Transverse colon (tissue), 4 donors: ENCODE measurements around the gene ARRDC2. TPM values are rescaled to one million over a fixed set of nuclear protein-coding genes. Genes with fewer than 3 reads are reported as not detected.
"Not testable (repeated sequence)": the region's sequence is repeated elsewhere in the genome, so short reads cannot be mapped to it uniquely, and the experiment has no call there.

Source experiments
- DNase-seq: peaks from one replicate; pipeline ENCODE4 v3.0.0-alpha.2; 2019
- H3K27ac ChIP-seq, 4 donors: fragments of 200-600 bp; sonication (generic); 2 replicates each; pipeline ENCODE4 v1.5.1; 2016 to 2018; ENCODE audit warnings: inconsistent platforms in 4 of 4
- H3K27me3 ChIP-seq: fragments of 200-600 bp; sonication (generic); 2 replicates; pipeline ENCODE4 v1.5.1; 2017; ENCODE audit warnings: inconsistent platforms
- H3K36me3 ChIP-seq, 4 donors: fragments of 200-600 bp; sonication (generic); 2 replicates each; pipeline ENCODE4 v1.5.1; 2017 to 2019; ENCODE audit warnings: inconsistent platforms in 4 of 4
- H3K4me1 ChIP-seq, 4 donors: fragments of 200-600 bp; sonication (generic); 2 replicates each; pipeline ENCODE4 v1.5.1; 2017 to 2020; ENCODE audit warnings: inconsistent platforms in 4 of 4
- H3K4me3 ChIP-seq, 4 donors: fragments of 200-600 bp; sonication (generic); 1 replicate in 1 of 4; 2 replicates in 3 of 4; pipeline versions ENCODE4 v1.5.1 to v1.6.1; 2017 to 2019; ENCODE audit warnings: inconsistent platforms in 4 of 4
- H3K9me3 ChIP-seq, 2 donors: fragments of 200-600 bp; sonication (generic); 2 replicates each; pipeline ENCODE4 v1.5.1; 2017 to 2019; ENCODE audit warnings: inconsistent platforms in 2 of 2
- EP300 ChIP-seq: sonication (generic); formaldehyde crosslinking; IDR thresholded peaks from one replicate; pipeline ENCODE4 v1.6.1; 2017; ENCODE audit warnings: antibody characterized with exemption, low read depth
- POLR2A ChIP-seq: fragments of 450-650 bp; IDR thresholded peaks from one replicate; pipeline ENCODE4 v1.6.1; 2016; ENCODE audit warnings: antibody characterized with exemption, mild to moderate bottlenecking, moderate library complexity
- POLR2AphosphoS5 ChIP-seq, 3 donors: sonication (generic); formaldehyde crosslinking; IDR thresholded peaks; one replicate each; pipeline ENCODE4 v1.6.1; 2016; ENCODE audit warnings: antibody characterized with exemption in 3 of 3
- WGBS, 2 donors: methylation state at CpG; one replicate each; pipeline ENCODE4 v1.1.5; 2018; ENCODE audit warnings: low coverage in 1 of 2; 5-methylcytosine and 5-hydroxymethylcytosine counted together
- in situ Hi-C, 4 donors: fragments of 200-750 bp; cut with MboI; loops; one replicate each; pipeline versions ENCODE4 v1.15.0 to v1.15.1; 2017; ENCODE audit warnings: low sequenced_read_pairs in 3 of 4, low pct_ligation_motif_present in 1 of 4, low pct_unique_long_range_greater_than_20kb in 1 of 4
- intact Hi-C: fragments of 100-400 bp; cut with DNase I; formaldehyde crosslinking; loops from one replicate; pipeline ENCODE4 v1.15.1; 2023; ENCODE audit warnings: low total_unique reads
- total RNA-seq, 4 donors: library from RNA; depleted of rRNA; stranded (reverse); fragments of >200 nt; gene quantifications; one replicate each; pipeline ENCODE4 v1.1.0, GENCODE V29; 2016
- TF ChIP-seq, protein P1 (sequence below), 5 experiments: fragments of 200-600 bp in 3 of 5; fragments of 450-650 bp in 2 of 5; sonication (generic) in 3 of 5; IDR thresholded peaks; 1 replicate in 2 of 5; 2 replicates in 3 of 5; pipeline ENCODE4 v1.5.1; 2016 to 2017; ENCODE audit warnings: antibody characterized with exemption in 5 of 5, inconsistent platforms in 3 of 5, mild to moderate bottlenecking in 2 of 5, moderate library complexity in 1 of 5

Gene ARRDC2
- total RNA-seq, 4 donors from 2014 or later = 28.9 to 69.6 (median 42.7) TPM

DNA sequence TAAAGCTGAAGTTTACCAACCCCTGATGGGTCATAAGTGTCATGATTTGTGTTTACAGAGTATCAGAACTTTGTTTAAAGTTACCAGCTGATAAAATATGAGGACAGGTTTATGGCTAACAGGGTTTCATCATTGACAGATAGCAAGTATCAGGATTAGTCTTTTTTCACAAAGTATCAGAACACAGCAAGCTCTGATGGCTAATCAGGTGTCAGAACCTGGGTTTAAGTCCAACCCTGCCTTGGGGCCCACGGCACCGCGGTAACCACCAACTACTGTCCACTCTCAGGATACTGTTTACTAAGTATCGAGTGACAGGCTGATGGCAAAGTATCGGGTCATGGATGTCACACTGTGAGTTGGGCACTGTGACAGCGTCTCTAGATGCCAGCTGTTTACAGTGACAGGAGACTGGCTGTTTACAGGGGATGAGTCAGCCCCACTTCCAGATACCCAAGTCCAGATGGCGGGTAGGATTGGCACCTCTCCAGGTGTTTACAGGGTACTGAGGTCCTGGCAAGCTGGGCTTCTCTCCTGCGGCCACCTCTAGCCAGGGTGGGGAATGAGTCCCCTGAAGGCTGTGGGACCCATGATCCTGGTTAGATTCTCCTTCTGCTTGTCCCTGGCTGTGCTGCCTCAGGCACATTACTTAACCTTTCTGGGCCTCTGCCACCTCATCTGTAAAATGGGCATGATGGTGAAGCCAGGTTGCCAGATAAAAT lies 21.8 kb downstream of the ARRDC2 start:
- intact Hi-C loops = no loop called here
- H3K4me3 ChIP-seq = no peak overlapping the region
- WGBS, 2 donors = 53% methylated on average over 8 of the region's 8 CpGs; no CpG with 5 or more reads in 1 of the 2 donors

GRCh38 chr19:18031401-18031800 lies 23.4 kb downstream of the ARRDC2 start:
- WGBS, 2 donors = 54% methylated on average over 4 of the region's 5 CpGs; no CpG with 5 or more reads in 1 of the 2 donors
- H3K27ac ChIP-seq, DNase-seq, H3K36me3 ChIP-seq, H3K27me3 ChIP-seq, in situ Hi-C loops, H3K4me3 ChIP-seq, H3K9me3 ChIP-seq: not testable (repeated sequence)
- intact Hi-C loops = loop anchor here (1.0 kb wide), 1 partner anchor 18 kb away; no protein-coding TSS in a partner anchor
- peaks cover 0 to 13% (median 0%) of the 10 kb centered on the region in 4 donors for H3K4me1 ChIP-seq

More for the DNA sequence above, 21.8 kb downstream of the ARRDC2 start:
- in situ Hi-C loops = no loop called here
- H3K36me3 ChIP-seq = no peaks in the 10 kb centered on the region
- peak; percentile 59 for DNase-seq
- TF ChIP-seq POLR2AphosphoS5 (IDR thresholded peaks at IDR 0.05) (peak in 1 of 3 donors; percentile 22), POLR2A (no peak)
- peaks cover 0 to 13% (median 0%) of the 10 kb centered on the region in 4 donors for H3K4me1 ChIP-seq
- peak overlapping the region in 2 of 4 donors; percentile 11 to 15 for H3K27ac ChIP-seq
- H3K9me3 ChIP-seq = no peaks in the 10 kb centered on the region
- H3K27me3 ChIP-seq = no peaks in the 10 kb centered on the region

DNA sequence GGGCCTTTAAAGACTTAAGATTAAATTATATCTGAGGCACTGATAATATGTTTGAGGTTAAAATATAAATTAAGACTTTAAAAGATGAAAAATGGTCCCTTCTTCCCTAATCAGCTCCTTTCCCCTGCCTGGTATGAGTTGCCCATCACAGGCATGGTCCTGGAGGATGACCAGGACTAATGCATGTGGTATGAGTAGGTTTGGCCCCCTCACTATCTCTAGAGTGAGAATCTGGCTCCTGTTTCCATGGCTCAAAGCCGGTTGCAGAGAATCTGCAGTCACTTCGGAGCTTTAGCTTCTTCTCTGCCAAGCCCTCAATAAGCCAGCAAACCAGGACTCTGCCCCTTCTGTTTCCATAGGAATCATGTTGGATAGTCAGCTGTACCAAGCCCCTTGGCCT lies 24.1 kb downstream of the ARRDC2 start:
- 88 to 100% methylated on average over 1 to 2 of the region's 2 CpGs for WGBS, 2 donors
- H3K27me3 ChIP-seq, H3K4me3 ChIP-seq, DNase-seq, H3K36me3 ChIP-seq, H3K27ac ChIP-seq, H3K9me3 ChIP-seq, intact Hi-C loops, in situ Hi-C loops: not testable (repeated sequence)
- H3K4me1 ChIP-seq = peaks cover 0 to 13% (median 0%) of the 10 kb centered on the region in 4 donors

DNA sequence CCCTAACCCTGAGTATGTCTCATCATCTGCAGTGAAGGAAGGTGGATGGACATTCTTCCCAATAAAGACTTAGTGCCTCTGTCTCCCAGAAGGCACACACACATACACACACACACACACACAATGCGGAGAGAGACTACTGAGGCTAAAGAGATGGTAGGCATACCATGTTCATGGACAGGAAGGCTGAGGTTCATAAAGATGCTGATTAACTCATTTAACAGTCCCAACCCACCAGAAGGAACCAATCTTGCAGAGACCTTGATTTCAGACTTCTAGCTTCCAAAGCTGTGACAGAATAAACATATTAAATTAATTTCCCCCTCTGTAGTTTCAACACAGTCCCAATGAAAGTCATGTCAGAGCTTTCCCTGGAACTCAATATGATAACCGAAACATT lies 33.1 kb downstream of the ARRDC2 start:
- H3K4me3 ChIP-seq = no peak overlapping the region

GRCh38 chr19:18043676-18044075 lies 35.7 kb downstream of the ARRDC2 start:
- no peaks in the 10 kb centered on the region for H3K27me3 ChIP-seq
- in situ Hi-C loops (no loop called here), intact Hi-C loops (no loop called here)
- H3K4me3 ChIP-seq = no peak overlapping the region
- 83 to 94% methylated on average over 1 to 3 of the region's 3 CpGs for WGBS, 2 donors
- H3K36me3 ChIP-seq = no peaks in the 10 kb centered on the region
- peaks cover 5 to 22% (median 13%) of the 10 kb centered on the region in 4 donors for H3K4me1 ChIP-seq
- DNase-seq = no peak
- no peak overlapping the region for H3K27ac ChIP-seq
- no peak for TF ChIP-seq POLR2A
- TF ChIP-seq POLR2AphosphoS5 (IDR thresholded peaks at IDR 0.05) = no peak
- no peak for TF ChIP-seq EP300
- H3K9me3 ChIP-seq = peaks cover 0 to 3% of the 10 kb centered on the region in 2 donors

More for the DNA sequence above, 33.1 kb downstream of the ARRDC2 start:
- no peaks in the 10 kb centered on the region for H3K27me3 ChIP-seq
- in situ Hi-C loops (no loop called here), intact Hi-C loops (no loop called here)
- H3K9me3 ChIP-seq = peaks cover 0 to 3% of the 10 kb centered on the region in 2 donors
- H3K36me3 ChIP-seq = no peaks in the 10 kb centered on the region
- WGBS, 2 donors = 73% methylated on average over 2 of the region's 2 CpGs; no CpG with 5 or more reads in 1 of the 2 donors
- H3K4me1 ChIP-seq = peaks cover 5 to 18% (median 12%) of the 10 kb centered on the region in 4 donors
- TF ChIP-seq POLR2A = no peak
- TF ChIP-seq POLR2AphosphoS5 (IDR thresholded peaks at IDR 0.05) = no peak
- TF ChIP-seq, protein P1, sequence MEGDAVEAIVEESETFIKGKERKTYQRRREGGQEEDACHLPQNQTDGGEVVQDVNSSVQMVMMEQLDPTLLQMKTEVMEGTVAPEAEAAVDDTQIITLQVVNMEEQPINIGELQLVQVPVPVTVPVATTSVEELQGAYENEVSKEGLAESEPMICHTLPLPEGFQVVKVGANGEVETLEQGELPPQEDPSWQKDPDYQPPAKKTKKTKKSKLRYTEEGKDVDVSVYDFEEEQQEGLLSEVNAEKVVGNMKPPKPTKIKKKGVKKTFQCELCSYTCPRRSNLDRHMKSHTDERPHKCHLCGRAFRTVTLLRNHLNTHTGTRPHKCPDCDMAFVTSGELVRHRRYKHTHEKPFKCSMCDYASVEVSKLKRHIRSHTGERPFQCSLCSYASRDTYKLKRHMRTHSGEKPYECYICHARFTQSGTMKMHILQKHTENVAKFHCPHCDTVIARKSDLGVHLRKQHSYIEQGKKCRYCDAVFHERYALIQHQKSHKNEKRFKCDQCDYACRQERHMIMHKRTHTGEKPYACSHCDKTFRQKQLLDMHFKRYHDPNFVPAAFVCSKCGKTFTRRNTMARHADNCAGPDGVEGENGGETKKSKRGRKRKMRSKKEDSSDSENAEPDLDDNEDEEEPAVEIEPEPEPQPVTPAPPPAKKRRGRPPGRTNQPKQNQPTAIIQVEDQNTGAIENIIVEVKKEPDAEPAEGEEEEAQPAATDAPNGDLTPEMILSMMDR (IDR thresholded peaks at IDR 0.05) = no peak
- TF ChIP-seq EP300 = no peak
- DNase-seq = no peak
- H3K27ac ChIP-seq = no peak overlapping the region

GRCh38 chr19:18044825-18045304 lies 36.9 kb downstream of the ARRDC2 start:
- H3K27me3 ChIP-seq = no peaks in the 10 kb centered on the region
- H3K27ac ChIP-seq = peak overlapping the region; percentile 42 to 73 (median 60)
- intact Hi-C loops = no loop called here
- H3K36me3 ChIP-seq = no peaks in the 10 kb centered on the region
- TF ChIP-seq, protein P1 (IDR thresholded peaks at IDR 0.05) = no peak
- TF ChIP-seq POLR2A (peak; percentile 25), POLR2AphosphoS5 (IDR thresholded peaks at IDR 0.05) (peak; percentile 21 to 50 (median 49))
- H3K4me3 ChIP-seq = peak overlapping the region in 3 of 4 donors; percentile 20 to 45 (median 21)
- in situ Hi-C loops = no loop called here
- peak; percentile 86 for DNase-seq
- H3K4me1 ChIP-seq = peaks cover 9 to 34% (median 25%) of the 10 kb centered on the region in 4 donors
- peaks cover 0 to 3% of the 10 kb centered on the region in 2 donors for H3K9me3 ChIP-seq
- WGBS, 2 donors = 8 to 30% methylated on average over 2 to 12 of the region's 12 CpGs
